Liver (tissue), 3 donors: ENCODE measurements around the gene SHC2.

Experiments
- GABPA ChIP-seq, 2 donors: IDR thresholded peaks in 1 of 2; conservative IDR thresholded peaks in 1 of 2; 2 replicates each; pipeline ENCODE4 v1.6.1; 2016; ENCODE audit warnings: antibody characterized with exemption in 2 of 2, mild to moderate bottlenecking in 1 of 2, moderate library complexity in 1 of 2
- HNF4A ChIP-seq, 2 donors: conservative IDR thresholded peaks; 2 replicates each; pipeline ENCODE4 v1.6.1; 2016; ENCODE audit warnings: antibody characterized with exemption in 2 of 2, mild to moderate bottlenecking in 2 of 2
- JUND ChIP-seq, 2 donors: IDR thresholded peaks; 2 replicates each; pipeline ENCODE4 v1.6.1; 2016; ENCODE audit warnings: antibody characterized with exemption in 2 of 2
- NR2F2 ChIP-seq: IDR thresholded peaks from 2 replicates; pipeline ENCODE4 v1.6.1; 2016; ENCODE audit warnings: antibody characterized with exemption
- RAD21 ChIP-seq, 2 donors: IDR thresholded peaks; 2 replicates each; pipeline ENCODE4 v1.6.1; 2016; ENCODE audit warnings: antibody characterized with exemption in 2 of 2, mild to moderate bottlenecking in 2 of 2
- REST ChIP-seq: IDR thresholded peaks from 2 replicates; pipeline ENCODE4 v1.6.1; 2016; ENCODE audit warnings: antibody characterized with exemption, mild to moderate bottlenecking
- RXRA ChIP-seq, 2 donors: IDR thresholded peaks; 2 replicates each; pipeline ENCODE4 v1.6.1; 2017 to 2018; ENCODE audit warnings: antibody characterized with exemption in 2 of 2, mild to moderate bottlenecking in 1 of 2
- SP1 ChIP-seq: IDR thresholded peaks from 2 replicates; pipeline ENCODE4 v1.6.1; 2018; ENCODE audit warnings: antibody characterized with exemption, mild to moderate bottlenecking
- TAF1 ChIP-seq: conservative IDR thresholded peaks from 2 replicates; pipeline ENCODE4 v1.6.1; 2016; ENCODE audit warnings: antibody characterized with exemption, mild to moderate bottlenecking
- YY1 ChIP-seq: IDR thresholded peaks from 2 replicates; pipeline ENCODE4 v1.6.1; 2016; ENCODE audit warnings: antibody characterized with exemption, mild to moderate bottlenecking
- TF ChIP-seq, protein P1 (sequence below): fragments of 150-350 bp; IDR thresholded peaks from 2 replicates; pipeline ENCODE4 v1.5.1; 2017; ENCODE audit warnings: improper control_type of control experiment, low read depth, low read length; ENCODE audit not compliant: missing input control
- TF ChIP-seq, protein P2 (sequence below): IDR thresholded peaks from 2 replicates; pipeline ENCODE4 v1.6.1; 2016; ENCODE audit warnings: antibody characterized with exemption
- TF ChIP-seq, protein P3 (sequence below): IDR thresholded peaks from 2 replicates; pipeline ENCODE4 v1.6.1; 2016; ENCODE audit warnings: antibody characterized with exemption
- donor health status: healthy.
- donor health status: healthy.

DNA sequence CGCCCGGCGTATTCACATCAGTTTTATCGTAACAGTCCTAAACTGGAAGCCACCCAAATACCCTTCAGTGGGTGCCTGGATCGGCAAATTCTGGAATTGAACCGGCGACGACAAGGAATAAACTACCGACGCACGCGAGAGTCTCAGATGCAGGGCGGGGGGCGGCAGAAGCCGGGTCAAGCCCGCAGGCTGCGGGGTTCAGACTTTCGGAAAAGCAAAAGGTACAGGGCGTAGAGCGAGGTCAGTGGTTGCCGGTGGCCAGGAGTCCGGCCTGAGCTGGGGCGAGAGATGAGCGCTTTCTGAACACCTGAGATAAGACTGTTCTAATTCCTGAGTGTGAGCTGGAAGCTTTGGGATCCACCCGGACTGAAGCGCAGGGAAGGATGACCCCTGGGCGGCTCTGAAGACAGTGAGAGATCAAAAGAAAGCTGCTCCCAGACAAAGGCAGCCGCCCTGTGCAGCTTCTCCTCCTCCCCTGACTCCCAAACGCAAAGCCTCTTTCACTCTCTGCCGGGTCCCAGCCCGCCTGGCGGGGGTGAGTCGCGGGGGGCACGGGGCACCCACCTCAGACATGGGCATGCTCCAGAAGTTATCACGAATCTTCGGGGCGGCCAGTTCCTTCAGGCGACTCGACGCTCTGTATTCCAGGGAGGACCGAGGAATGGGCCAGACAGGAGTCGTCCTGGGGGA, 90.0 kb downstream of the SHC2 start:
- no peak for TF ChIP-seq TAF1
- no peak for TF ChIP-seq RAD21 (IDR thresholded peaks at IDR 0.05)
- TF ChIP-seq, protein P1, sequence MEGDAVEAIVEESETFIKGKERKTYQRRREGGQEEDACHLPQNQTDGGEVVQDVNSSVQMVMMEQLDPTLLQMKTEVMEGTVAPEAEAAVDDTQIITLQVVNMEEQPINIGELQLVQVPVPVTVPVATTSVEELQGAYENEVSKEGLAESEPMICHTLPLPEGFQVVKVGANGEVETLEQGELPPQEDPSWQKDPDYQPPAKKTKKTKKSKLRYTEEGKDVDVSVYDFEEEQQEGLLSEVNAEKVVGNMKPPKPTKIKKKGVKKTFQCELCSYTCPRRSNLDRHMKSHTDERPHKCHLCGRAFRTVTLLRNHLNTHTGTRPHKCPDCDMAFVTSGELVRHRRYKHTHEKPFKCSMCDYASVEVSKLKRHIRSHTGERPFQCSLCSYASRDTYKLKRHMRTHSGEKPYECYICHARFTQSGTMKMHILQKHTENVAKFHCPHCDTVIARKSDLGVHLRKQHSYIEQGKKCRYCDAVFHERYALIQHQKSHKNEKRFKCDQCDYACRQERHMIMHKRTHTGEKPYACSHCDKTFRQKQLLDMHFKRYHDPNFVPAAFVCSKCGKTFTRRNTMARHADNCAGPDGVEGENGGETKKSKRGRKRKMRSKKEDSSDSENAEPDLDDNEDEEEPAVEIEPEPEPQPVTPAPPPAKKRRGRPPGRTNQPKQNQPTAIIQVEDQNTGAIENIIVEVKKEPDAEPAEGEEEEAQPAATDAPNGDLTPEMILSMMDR = no peak
- no peak for TF ChIP-seq REST
- TF ChIP-seq, protein P2, sequence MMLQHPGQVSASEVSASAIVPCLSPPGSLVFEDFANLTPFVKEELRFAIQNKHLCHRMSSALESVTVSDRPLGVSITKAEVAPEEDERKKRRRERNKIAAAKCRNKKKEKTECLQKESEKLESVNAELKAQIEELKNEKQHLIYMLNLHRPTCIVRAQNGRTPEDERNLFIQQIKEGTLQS = no peak
- no peak for TF ChIP-seq JUND (IDR thresholded peaks at IDR 0.05)
- no peak for TF ChIP-seq HNF4A (conservative IDR thresholded peaks at IDR 0.05)
- TF ChIP-seq GABPA (IDR thresholded peaks at IDR 0.05 in 1 of 2, conservative IDR thresholded peaks at IDR 0.05 in 1 of 2) = no peak
- TF ChIP-seq SP1 = no peak
- TF ChIP-seq, protein P3, sequence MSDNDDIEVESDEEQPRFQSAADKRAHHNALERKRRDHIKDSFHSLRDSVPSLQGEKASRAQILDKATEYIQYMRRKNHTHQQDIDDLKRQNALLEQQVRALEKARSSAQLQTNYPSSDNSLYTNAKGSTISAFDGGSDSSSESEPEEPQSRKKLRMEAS = no peak
- TF ChIP-seq YY1 = no peak
- no peak for TF ChIP-seq RXRA (IDR thresholded peaks at IDR 0.05)
- no peak for TF ChIP-seq NR2F2
